GM15510 (cell line): ENCODE results near the gene ACTN4.

Experiments used
- POLR2A ChIP-seq: IDR thresholded peaks from 3 replicates; pipeline ENCODE4 v1.6.1; 2011; ENCODE audit warnings: borderline replicate concordance; ENCODE audit not compliant: insufficient read length; ENCODE audit errors: extremely low read depth

Gene ACTN4

DNA sequence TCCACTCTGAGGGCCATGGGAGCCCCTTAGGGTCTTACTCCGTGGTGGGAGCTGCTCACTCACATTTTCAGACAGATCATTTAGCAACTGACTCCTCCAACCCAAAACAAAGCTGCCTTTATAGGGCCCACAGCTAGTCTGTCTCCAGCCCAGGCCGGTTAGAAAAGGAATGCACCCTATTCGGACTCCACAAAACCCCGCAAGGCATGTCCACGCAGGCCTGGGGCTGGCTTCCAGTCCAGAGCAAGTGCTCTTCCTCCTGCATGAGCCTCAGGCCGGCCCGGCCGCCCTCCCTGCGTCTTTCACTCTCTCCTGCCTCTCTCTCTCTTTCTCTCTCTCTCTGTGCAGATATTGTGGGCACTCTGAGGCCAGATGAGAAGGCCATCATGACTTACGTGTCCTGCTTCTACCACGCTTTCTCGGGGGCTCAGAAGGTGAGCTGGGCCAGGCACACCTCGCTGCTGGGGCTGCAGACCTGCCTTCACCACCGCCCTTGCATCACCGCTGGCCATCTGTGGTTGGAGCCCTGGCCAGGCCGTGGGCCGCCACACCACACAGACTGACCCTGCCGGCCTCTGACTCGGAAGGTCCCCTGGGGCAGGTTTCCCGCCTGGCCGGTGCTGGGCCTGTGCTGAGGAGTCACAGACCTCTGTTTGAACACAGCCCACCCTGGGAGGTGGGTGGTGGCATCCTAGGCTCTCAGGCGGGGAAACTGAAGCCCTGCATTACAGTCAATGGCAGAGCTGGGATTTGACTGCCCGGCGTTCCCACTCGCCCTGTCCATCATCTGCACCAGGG is 63.7 kb downstream of the ACTN4 start:
- no peak for TF ChIP-seq POLR2A

DNA sequence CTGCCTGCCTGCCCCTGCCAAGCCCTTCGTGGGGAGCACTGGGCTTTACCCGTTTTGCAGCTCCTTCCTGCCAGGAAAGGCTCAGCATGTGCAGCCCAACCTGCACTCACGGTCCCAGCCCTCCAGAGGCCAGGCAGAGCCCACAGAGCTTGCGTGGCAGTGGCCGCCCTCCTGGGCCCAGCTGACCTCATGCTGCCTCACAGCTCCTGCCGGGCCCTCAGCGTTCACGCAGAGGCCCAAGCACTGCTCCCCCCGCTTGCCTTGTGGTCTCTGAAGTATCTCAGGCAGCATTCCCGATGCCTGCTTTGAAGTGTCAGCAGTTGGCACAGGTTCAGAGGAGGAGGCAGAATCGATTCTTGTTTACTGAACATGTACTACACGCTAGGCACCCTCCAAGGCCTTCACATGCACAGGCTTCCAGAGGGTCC is 64.3 kb downstream of the ACTN4 start:
- TF ChIP-seq POLR2A, result no peak

DNA sequence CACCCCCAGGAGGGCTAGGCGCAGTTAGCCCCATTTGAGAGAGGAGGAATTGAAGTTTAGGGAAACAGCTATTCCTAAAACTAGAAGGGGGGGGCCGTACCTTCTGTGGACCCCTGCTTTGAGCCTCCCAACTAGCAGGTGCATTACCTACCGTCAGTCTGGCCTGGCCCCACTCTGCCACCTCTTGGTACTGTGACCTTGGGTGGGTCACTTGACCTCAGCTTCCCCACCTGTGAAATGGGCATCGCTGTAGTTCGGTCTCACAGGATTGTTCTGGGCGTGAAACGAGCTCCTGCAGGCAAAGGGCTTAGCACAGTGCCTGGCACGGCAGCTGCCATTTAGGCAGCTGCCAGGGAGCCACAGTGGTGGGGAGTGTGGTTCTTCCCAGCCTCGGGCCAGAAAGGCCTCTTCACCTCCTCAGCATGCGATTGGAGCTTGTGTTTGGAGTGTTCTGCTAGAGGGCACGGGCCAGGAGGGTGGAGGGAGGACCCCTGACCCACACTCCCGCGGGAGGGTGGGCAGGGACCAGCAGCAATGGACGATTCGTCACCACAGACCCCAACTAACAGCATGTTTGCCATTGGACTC is 64.8 kb downstream of the ACTN4 start:
- no peak for TF ChIP-seq POLR2A

DNA sequence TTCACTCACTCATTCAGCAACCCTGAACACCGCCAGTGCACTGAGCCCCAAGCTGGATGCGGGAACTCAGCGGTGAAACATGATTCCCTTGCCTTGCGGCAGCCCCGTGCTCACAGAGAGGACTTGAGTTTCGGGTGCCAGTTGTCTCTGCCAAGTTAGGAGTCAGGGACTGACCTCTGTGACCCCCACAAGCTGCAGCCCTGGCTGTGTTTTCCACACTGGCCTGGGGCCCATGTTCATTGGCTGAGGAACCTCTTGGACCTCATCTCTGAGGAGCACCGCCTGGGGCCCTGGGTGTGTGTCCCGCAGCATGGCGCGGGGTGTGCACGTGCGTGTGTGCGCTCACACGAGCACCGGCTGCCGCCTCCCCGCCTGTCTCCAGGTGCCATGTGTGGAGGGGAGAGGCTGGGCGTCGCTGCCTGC is 65.8 kb downstream of the ACTN4 start:
- TF ChIP-seq POLR2A, result no peak

DNA sequence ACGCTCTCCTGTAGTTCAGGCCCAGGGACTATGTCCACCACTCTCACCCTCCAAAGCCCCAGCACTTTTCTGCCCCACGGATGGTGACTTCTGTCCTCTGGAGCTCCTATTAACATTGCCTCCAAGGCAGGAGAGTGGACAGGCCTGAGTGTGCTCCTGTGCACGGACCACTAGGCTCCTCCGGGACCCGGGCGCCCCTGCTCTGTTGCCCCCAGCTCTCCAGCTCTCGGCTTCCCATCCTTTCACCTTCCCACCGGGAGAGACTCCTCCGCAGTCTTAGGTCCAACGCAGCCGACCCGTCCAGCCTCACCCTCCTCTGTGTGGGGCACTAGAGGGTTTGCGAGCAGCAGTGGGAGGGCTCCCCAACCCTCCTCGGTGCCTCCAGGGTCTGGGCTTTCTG is 66.4 kb downstream of the ACTN4 start:
- TF ChIP-seq POLR2A, result no peak

DNA sequence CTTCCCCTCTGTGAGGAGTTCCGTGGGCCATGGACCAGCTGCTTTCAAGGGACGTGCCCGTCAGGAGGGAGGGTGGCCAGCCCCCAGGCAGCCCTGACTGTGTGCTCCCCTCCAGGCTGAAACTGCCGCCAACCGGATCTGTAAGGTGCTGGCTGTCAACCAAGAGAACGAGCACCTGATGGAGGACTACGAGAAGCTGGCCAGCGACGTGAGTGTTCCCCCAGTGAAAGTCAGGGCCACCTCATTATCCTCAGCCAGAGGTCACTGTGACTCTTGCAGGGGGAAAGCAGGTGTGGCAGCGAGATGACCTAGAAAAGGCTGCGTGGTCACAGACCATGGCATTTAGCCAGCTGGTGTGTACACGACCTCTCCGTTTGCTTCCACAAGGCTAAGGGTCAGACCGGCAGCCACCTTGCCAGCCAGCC is 66.9 kb downstream of the ACTN4 start:
- TF ChIP-seq POLR2A, result no peak

DNA sequence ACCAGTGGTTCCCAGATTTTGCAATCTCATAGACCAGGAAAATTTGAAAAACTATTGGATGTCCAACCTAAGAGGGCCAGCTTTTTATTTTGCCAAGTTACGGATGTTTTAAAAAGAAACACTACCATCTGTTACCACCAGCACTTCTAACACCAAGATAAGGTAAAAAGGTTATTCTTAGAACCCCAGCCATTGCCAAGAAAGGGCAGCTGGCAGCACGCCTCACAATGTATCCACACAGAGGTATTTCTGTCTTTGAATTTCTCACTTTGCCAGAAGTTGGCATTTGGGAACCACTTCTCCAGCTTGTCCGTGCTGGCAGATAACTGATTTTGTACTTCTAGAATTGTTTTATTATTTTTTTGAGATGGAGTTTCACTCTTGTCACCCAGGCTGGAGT is 68.1 kb downstream of the ACTN4 start:
- TF ChIP-seq POLR2A, result no peak

DNA sequence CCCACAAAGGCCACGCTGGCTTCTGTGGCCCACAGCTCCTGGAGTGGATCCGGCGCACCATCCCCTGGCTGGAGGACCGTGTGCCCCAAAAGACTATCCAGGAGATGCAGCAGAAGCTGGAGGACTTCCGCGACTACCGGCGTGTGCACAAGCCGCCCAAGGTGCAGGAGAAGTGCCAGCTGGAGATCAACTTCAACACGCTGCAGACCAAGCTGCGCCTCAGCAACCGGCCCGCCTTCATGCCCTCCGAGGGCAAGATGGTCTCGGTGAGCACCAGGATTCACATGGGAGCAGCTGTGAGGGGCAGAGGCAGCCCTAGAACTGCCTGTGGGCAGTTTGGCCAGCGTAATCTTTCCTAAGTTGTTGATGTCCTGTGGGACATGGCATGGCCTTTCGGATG is 69.6 kb downstream of the ACTN4 start:
- no peak for TF ChIP-seq POLR2A

DNA sequence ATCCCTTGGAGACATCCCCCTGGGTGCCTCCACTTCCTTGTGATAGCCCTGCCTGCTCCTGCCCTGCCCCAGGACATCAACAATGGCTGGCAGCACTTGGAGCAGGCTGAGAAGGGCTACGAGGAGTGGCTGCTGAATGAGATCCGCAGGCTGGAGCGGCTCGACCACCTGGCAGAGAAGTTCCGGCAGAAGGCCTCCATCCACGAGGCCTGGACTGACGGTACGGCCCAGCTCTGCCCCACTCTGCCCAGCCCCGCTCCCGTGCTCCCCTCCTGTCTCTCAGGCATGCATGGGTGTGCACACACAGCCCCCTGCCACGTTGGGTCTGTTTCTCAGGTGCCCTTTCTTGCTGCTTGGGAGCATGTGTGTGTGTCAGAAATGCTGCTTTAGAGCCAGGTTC is 70.4 kb downstream of the ACTN4 start:
- no peak for TF ChIP-seq POLR2A

DNA sequence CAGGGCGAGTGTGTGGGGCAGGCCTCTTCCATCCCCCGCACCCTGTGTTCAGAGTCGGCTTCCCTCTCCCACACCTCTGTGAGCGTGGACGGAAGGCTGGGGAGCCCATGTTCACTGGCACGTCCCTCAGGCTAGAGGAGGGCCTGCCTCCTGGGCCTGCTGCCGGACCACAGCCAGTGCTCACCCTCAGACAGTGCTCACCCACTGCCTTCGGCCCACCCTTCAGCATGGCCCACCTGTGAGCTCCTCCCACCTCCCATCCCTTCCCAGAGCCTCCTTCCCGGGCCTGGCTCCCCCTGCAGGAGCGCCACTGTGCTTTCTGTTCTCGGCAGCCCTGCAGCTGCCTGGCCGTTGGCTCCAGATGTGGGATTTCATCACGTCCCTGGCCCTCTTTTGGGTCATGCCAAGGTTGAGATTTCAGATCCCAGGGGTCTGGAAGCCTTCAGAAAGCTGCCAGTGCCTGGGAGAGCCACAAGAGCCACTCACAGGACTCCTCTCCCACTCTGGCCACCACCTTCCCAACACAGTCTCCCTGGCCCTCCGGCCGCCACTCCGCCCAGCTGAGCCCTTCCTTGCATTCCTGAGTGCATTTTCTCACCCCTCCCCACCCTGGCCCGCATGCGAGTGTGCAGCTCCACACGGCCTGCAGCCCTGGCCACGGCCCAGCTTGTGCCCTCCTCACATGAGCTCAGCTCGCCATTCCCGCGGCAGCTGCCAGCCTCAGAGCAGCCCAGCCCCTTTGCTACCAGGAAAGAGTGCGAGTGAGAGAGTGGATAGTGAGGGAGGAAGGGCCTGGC is 71.5 kb downstream of the ACTN4 start:
- TF ChIP-seq POLR2A, result no peak

DNA sequence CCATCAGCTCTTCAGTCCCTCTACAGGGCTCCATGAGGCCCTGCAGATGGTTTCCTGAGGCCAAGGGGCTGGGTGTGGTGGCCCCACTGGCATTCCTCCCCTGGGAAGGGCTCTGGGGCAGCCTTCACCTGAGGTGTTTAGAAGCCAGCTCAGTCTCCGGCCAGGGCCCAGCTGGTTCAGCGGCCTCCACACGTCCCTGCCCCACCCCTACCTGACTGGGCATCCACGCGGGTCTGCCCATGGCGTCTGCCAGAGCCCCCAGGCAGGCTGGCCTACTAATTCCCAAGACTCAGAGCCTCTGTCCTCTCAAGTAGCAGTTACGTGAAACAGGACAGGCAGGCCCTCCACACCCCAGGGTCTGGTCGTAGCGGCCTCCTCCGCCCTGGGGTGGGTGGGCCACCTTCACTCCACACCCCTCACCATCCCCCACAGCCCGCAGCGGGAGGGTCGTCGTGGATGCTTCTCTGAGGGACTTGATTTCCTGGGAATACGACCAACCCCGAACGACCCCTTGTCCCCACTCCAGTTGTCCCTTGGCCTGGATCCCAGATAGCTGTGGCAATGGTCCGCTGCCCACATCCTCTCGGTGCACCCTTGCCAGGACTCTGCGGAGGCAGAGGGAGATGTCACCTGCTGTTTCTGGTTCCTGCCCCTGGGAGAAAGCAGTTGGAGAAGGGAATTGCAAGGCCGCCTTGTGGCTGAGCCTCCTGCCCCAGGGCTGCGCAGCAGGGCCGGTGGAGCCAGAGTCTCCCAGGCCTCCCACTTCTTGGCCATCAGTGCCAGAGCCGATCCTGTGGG is 72.5 kb downstream of the ACTN4 start:
- TF ChIP-seq POLR2A, result no peak

DNA sequence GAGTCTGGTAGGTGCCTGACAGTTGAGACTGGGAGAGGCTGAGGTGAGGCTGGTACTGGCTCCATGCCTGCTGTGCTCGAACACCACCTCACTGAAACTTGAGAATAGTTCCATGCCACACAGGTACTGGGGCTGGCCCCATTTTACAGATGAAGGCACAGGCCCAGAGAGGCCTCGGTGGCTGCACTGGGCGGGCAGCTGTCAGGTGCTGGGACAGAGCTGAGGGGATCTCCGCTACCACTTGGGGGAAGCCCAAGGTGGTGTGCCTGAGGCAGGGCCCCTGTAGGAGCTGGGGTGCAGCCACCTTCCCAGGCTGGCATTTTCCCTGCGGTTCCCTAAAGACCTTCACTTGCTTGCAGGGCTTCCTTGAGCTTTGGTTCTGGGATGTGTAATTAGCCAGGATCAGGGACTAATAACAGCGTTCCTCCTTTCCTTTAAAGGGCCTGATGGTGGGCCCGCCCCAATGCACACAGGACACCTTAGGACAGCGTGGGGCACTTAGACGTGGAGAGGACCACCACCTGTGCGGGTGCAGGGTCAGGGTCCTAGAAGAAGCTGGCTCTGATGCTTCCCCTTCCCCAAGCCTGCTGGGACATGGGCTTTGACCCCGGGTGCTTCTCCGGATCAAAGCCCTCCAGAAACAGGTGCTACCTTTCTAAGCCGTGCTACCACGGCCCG is 73.2 kb downstream of the ACTN4 start:
- TF ChIP-seq POLR2A, result no peak

DNA sequence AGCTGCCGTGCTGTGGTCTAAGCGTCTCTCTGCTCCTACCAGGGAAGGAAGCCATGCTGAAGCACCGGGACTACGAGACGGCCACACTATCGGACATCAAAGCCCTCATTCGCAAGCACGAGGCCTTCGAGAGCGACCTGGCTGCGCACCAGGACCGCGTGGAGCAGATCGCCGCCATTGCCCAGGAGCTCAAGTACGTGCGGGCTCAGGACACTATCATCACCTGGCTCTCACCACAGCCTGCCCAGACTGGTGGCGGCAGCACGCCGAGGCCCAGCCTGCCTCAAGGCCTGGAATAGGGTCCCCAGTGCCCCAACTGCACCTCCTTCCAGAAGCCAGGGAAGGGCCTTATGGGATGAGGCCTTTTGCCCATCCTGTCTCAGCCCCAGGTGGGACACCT is 74.0 kb downstream of the ACTN4 start:
- no peak for TF ChIP-seq POLR2A
